ENCODE results near the gene PRRT1.

DNA sequence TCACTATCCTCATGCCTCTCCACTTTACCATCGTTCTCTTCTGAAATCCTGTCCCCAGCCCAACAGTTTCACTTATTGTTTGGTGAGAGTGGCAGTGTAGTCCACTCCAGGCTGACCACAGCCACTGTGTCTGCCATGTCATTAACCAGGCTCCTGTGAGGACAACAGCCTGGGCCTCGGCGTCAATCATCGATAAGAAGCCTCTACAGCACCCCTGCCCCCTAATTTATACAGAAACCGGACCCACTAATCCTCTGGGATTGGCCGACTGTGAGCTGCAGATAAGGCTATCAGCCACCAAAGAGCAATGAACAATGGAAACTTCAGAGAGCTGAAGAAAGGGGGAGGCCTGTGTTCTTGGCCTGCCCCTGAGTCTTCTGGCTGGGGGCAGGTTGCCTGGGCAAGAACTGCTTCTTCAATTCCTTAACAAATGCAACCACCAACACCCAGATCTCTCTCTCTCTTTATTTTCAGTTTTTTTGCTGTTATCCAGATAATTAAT, 16.1 kb upstream of the PRRT1 start:
- TF ChIP-seq SP1 (IDR thresholded peaks at IDR 0.05) (no peak), FOXA1 (IDR thresholded peaks at IDR 0.05) (no peak), ZNF384 (IDR thresholded peaks at IDR 0.05) (no peak), BHLHE40 (IDR thresholded peaks at IDR 0.05; ENCODE audit: borderline replicate concordance) (no peak), HDGF (IDR thresholded peaks at IDR 0.05; ENCODE audit: borderline replicate concordance) (no peak), SUZ12 (IDR thresholded peaks at IDR 0.05) (no peak), FOXK2 (IDR thresholded peaks at IDR 0.05) (no peak)
- TF ChIP-seq, protein P1, sequence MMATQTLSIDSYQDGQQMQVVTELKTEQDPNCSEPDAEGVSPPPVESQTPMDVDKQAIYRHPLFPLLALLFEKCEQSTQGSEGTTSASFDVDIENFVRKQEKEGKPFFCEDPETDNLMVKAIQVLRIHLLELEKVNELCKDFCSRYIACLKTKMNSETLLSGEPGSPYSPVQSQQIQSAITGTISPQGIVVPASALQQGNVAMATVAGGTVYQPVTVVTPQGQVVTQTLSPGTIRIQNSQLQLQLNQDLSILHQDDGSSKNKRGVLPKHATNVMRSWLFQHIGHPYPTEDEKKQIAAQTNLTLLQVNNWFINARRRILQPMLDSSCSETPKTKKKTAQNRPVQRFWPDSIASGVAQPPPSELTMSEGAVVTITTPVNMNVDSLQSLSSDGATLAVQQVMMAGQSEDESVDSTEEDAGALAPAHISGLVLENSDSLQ (IDR thresholded peaks at IDR 0.05) = no peak

Measured in HEK293T (cell line).